Ectodermal cell (in vitro differentiated cells): Measurements from ENCODE around the gene ALS2CL.

Experiments used
- H3K27ac ChIP-seq: 2 replicates; pipeline ENCODE4 v1.7.0; 2013; ENCODE audit warnings: mild to moderate bottlenecking, low read depth, low read length; ENCODE audit not compliant: insufficient read depth, poor library complexity, severe bottlenecking
- H3K27me3 ChIP-seq: 2 replicates; pipeline ENCODE4 v1.7.0; 2013; ENCODE audit warnings: mild to moderate bottlenecking, low read length; ENCODE audit not compliant: insufficient read depth, control insufficient read depth, poor library complexity, severe bottlenecking
- H3K36me3 ChIP-seq: one replicate; pipeline ENCODE4 v1.7.0; 2013; ENCODE audit warnings: low read length; ENCODE audit not compliant: control insufficient read depth, insufficient read depth
- H3K4me1 ChIP-seq: one replicate; pipeline ENCODE4 v1.7.0; 2013; ENCODE audit warnings: low read length; ENCODE audit not compliant: control insufficient read depth, insufficient read depth
- H3K4me3 ChIP-seq: 2 replicates; pipeline ENCODE4 v1.7.0; 2013; ENCODE audit warnings: low read depth, low read length, control low read depth; ENCODE audit not compliant: insufficient read depth
- H3K9me3 ChIP-seq: 2 replicates; pipeline ENCODE4 v1.7.0; 2013; ENCODE audit warnings: mild to moderate bottlenecking, low read length, moderate library complexity; ENCODE audit not compliant: control insufficient read depth
- WGBS, 2 experiments: methylation state at CpG; one replicate each; pipeline ENCODE4 v1.1.7; 2013; ENCODE audit warnings: missing lambda C conversion rate in 2 of 2; 5-methylcytosine and 5-hydroxymethylcytosine counted together

ALS2CL gene

GRCh38 chr3:46665763-46666452 is 27.6 kb downstream of the ALS2CL start:
- Histone ChIP-seq H3K36me3 (no peaks in the 10 kb centered on the region), H3K4me3 (no peak overlapping the region), H3K9me3 (no peaks in the 10 kb centered on the region), H3K4me1 (peaks cover 20% of the 10 kb centered on the region), H3K27me3 (no peaks in the 10 kb centered on the region), H3K27ac (no peak overlapping the region)
- 90 to 92% methylated on average over 9 of the region's 9 CpGs for WGBS, 2 experiments

GRCh38 chr3:46664971-46665762 is 28.3 kb downstream of the ALS2CL start:
- peaks cover 24% of the 10 kb centered on the region for H3K4me1 ChIP-seq
- 75 to 77% methylated on average over 22 to 23 of the region's 23 CpGs for WGBS, 2 experiments

GRCh38 chr3:46664188-46664970 is 29.1 kb downstream of the ALS2CL start:
- H3K9me3 ChIP-seq, result no peaks in the 10 kb centered on the region
- H3K27ac ChIP-seq, result no peak overlapping the region
- no peak overlapping the region for H3K4me3 ChIP-seq
- H3K27me3 ChIP-seq, result no peaks in the 10 kb centered on the region
- WGBS, 2 experiments, result 92% methylated on average over 6 of the region's 6 CpGs
- peaks cover 31% of the 10 kb centered on the region for H3K4me1 ChIP-seq
- H3K36me3 ChIP-seq, result no peaks in the 10 kb centered on the region

More at GRCh38 chr3:46664971-46665762, 28.3 kb downstream of the ALS2CL start:
- no peaks in the 10 kb centered on the region for H3K9me3 ChIP-seq
- no peak overlapping the region for H3K27ac ChIP-seq
- H3K36me3 ChIP-seq, result no peaks in the 10 kb centered on the region
- no peak overlapping the region for H3K4me3 ChIP-seq
- no peaks in the 10 kb centered on the region for H3K27me3 ChIP-seq

- no peaks in the 10 kb centered on the region for H3K9me3 ChIP-seq
- H3K27me3 ChIP-seq, result no peaks in the 10 kb centered on the region
- H3K4me3 ChIP-seq, result no peak overlapping the region
- 81 to 82% methylated on average over 8 of the region's 8 CpGs for WGBS, 2 experiments
- H3K36me3 ChIP-seq, result no peaks in the 10 kb centered on the region
- H3K27ac ChIP-seq, result no peak overlapping the region
- peaks cover 38% of the 10 kb centered on the region for H3K4me1 ChIP-seq
Measured at GRCh38 chr3:46663591-46664135, 29.8 kb downstream of the ALS2CL start.

- Histone ChIP-seq H3K27me3 (no peaks in the 10 kb centered on the region), H3K27ac (no peak overlapping the region)
- 83 to 86% methylated on average over 17 of the region's 17 CpGs for WGBS, 2 experiments
Measured at GRCh38 chr3:46662771-46663551, 30.5 kb downstream of the ALS2CL start.

GRCh38 chr3:46661776-46662766 is 31.4 kb downstream of the ALS2CL start:
- WGBS, 2 experiments, result 60 to 66% methylated on average over 13 to 15 of the region's 15 CpGs
- peak overlapping the region; percentile 29 for H3K27ac ChIP-seq
- H3K27me3 ChIP-seq, result no peaks in the 10 kb centered on the region
- no peaks in the 10 kb centered on the region for H3K9me3 ChIP-seq
- H3K36me3 ChIP-seq, result no peaks in the 10 kb centered on the region
- peaks cover 38% of the 10 kb centered on the region for H3K4me1 ChIP-seq
- no peak overlapping the region for H3K4me3 ChIP-seq

More at GRCh38 chr3:46662771-46663551, 30.5 kb downstream of the ALS2CL start:
- Histone ChIP-seq H3K9me3 (no peaks in the 10 kb centered on the region), H3K36me3 (no peaks in the 10 kb centered on the region), H3K4me3 (no peak overlapping the region), H3K4me1 (peaks cover 38% of the 10 kb centered on the region)

GRCh38 chr3:46660543-46661523 is 32.6 kb downstream of the ALS2CL start:
- H3K9me3 ChIP-seq, result no peaks in the 10 kb centered on the region
- H3K4me1 ChIP-seq, result peaks cover 42% of the 10 kb centered on the region
- H3K27me3 ChIP-seq, result no peaks in the 10 kb centered on the region
- H3K27ac ChIP-seq, result no peak overlapping the region
- no peak overlapping the region for H3K4me3 ChIP-seq
- no peaks in the 10 kb centered on the region for H3K36me3 ChIP-seq
- WGBS, 2 experiments, result 52 to 53% methylated on average over 9 of the region's 9 CpGs

- Histone ChIP-seq H3K27ac (no peak overlapping the region), H3K4me1 (peaks cover 42% of the 10 kb centered on the region), H3K27me3 (no peaks in the 10 kb centered on the region), H3K4me3 (no peak overlapping the region), H3K36me3 (no peaks in the 10 kb centered on the region), H3K9me3 (no peaks in the 10 kb centered on the region)
- 87 to 88% methylated on average over 6 of the region's 6 CpGs for WGBS, 2 experiments
Measured at GRCh38 chr3:46660003-46660402, 33.5 kb downstream of the ALS2CL start.
